HG03060 (cell line): ENCODE measurements around the gene RFTN2.
"Not testable (repeated sequence)": the region's sequence is repeated elsewhere in the genome, so short reads cannot be mapped to it uniquely, and the experiment has no call there.

Source experiments
- ATAC-seq: cut with Tn5 transposase; IDR thresholded peaks from one replicate; pipeline ENCODE4 v1.9.1; 2021; ENCODE audit warnings: low read depth, moderate number of reproducible peaks; ENCODE audit not compliant: unreplicated experiment

RFTN2 gene

DNA sequence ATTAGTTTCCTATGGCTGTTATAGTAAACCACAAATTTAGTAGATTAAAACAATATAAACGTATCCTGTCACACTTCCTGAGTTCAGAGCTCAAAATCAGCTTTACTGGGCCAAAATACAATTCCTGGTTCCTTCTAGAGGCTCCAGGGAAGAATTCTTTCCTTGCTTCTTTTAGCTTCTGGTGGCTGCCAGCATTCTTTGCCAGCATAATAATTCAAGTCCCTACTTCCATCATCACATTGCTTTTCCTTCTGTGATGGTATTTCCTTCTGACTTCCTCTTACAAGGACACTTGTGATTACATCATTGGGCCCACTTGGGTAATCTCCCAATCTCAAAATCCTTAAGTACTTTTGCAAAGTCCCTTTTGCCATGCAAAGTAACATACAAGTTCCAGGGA is 118.9 kb downstream of the RFTN2 start:
- ATAC-seq, result no peak

DNA sequence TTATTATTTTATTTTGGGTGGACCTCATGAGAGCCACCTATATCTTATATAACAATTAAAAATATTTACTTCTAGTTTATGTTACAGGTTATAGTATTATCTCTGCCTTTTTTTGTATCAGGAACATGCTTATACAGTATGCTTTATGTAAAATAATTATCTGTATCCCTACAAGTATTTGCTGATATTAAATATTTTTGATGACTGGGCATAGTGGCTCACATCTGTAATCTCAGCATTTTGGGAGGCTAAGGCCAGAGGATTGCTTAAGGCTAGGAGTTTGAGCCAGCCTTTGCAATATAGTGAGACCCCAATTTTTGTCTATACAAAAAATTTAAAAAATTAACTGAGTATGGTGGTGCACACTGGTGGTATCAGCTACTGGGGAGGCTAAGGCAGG is 119.9 kb downstream of the RFTN2 start:
- ATAC-seq, result no peak

DNA sequence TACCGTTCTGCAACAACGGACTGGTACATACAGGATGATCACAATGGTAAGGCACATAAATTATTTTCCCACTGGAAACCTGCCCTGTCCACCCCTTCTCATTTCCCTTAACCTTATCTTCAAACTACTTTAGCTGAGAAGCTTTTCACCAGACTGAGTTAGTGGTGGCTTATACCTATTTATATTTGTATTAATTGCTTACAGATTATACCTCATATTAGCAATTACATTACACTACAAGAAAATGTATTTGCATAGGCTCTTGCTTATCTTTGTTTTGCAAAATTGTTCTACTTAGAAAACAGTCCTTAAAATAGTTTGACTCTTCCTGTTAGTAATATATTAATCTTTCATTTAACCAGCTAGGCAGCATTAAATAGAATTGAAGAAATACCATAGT is 124.1 kb downstream of the RFTN2 start:
- ATAC-seq, result not testable (repeated sequence)

DNA sequence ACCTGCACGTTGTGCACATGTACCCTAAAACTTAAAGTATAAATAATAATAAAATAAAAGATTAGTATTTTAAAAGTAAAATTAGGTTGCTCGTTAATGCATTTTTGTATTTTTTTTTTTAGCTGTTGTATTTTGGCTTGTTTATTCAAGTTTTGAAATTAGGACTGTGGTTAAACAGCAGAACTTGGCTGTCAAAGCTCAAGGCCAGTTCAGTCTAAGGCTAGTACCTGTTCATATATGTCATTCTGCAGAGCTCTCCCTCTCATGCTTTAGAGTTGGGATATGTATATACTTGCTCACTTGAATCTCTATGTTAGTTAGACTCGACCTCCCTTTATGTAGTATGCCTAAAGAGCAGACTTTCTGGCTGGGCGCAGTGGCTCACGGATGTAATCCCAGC is 126.8 kb downstream of the RFTN2 start:
- no peak for ATAC-seq

DNA sequence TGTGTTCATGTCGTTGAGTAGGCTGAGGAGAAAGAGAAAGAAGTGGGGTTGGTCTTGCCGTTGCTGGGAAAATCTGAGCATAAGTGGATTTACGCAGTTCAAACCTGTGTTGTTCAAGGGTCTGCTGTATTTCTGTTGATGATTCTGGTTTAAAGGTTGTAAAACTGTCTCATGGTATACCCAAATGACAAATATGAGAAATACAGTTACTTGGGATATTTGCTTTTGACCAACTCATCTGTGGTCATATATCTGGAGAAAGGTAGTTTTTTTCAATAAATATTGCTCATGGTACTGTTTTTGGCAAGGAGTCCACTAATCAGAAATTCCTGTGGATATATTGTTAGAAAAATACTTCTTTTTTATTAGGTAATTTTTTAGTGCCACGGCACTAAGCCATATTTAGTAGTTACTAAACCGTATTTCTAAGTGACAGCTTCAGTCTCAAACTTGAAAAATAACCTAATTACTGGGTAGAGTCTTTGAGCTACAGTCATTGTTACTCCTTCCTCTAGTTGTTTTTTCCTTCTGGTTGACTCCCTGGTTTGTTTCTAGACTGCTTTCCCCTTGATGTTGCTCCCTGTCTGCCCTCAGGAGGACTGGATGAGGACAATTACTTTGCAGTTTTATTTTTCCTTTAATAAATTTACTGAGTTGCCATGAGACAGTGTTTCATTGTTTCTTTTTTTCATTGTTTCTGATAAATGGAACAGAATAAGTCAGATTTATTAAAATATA is 128.1 kb downstream of the RFTN2 start:
- ATAC-seq, result no peak

DNA sequence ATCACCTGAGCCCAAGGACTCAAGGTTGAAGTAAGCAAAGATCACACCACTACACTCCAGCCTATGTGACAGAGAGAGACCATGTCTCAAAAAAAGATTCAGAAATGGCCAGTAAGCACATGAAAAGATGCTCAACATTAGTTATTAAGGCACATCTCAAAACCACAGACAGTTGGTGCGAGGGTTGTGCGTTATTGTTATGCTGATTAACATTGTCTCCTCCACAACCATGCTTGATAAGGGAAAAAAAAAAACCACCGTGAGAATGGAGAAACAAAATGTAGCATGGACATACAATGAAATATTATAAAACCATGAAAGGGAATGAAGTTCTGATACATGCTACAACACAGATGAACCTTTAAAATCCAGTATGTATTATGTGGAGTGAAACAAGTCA is 132.2 kb downstream of the RFTN2 start:
- ATAC-seq, result no peak

DNA sequence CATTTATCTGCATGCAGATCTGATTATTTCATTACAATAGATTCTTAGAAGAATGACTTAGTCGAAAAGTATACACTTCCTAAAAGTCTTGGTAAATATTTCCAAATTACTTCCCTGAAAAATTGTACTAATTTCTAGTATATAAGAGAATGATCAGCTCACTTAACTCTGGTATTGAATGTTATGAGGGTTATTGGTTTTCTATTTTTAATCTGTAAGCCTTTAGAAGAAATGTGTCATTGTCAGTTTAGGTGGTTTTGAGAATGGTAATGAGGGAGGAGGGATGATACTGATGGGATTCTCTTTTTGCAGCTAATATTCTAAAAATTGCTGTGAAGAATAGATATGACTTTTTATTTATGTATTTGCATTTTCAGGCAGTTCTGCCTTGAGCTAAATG is 135.7 kb downstream of the RFTN2 start:
- ATAC-seq, result no peak

DNA sequence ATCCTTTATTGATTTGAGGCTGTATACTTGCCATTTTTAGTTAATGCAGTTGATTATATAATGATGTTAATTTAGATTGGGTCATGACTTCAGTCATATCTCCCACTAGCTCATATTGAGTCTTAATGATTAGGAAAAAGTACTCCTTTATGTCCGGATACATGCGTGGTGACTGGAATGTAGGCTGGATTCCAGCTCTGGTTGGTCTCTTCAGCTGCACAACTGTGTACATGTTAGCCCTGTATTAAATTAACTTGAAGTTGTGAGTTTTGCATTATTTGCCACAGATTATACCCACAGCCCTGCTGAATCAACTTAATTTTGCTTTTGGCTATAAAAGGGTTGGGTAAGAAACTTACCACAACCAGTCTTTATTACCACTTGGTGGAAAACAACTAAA is 137.0 kb downstream of the RFTN2 start:
- ATAC-seq, result no peak
